ENCODE measurements around the gene CFAP73.

CFAP73 gene

DNA sequence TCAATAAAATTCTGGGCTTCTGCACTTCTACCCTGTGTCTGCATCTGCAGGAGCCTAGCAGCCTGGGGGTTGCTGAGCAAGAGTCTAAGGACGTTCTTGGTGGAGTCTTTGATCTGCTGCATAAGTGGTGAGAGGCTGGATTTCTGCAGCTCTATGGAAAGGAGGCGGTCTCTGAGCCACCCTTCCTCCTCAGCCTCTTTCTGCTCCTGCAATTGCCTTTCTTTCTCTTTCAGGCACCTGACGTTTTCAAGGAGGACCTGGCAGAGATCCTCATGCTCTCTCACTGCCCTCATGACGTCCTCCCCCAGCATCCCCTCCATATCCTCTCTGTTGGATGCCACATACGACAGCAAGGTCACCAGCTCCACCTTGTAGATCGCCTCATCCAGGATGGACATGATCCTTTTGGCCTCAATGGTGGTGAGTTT, 58.1 kb downstream of the CFAP73 start:
- no peak overlapping the region for H3K4me3 ChIP-seq (replicated peaks; ENCODE audit: low read depth, low read length)
- TF ChIP-seq, protein P1, sequence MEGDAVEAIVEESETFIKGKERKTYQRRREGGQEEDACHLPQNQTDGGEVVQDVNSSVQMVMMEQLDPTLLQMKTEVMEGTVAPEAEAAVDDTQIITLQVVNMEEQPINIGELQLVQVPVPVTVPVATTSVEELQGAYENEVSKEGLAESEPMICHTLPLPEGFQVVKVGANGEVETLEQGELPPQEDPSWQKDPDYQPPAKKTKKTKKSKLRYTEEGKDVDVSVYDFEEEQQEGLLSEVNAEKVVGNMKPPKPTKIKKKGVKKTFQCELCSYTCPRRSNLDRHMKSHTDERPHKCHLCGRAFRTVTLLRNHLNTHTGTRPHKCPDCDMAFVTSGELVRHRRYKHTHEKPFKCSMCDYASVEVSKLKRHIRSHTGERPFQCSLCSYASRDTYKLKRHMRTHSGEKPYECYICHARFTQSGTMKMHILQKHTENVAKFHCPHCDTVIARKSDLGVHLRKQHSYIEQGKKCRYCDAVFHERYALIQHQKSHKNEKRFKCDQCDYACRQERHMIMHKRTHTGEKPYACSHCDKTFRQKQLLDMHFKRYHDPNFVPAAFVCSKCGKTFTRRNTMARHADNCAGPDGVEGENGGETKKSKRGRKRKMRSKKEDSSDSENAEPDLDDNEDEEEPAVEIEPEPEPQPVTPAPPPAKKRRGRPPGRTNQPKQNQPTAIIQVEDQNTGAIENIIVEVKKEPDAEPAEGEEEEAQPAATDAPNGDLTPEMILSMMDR (IDR thresholded peaks at IDR 0.05; ENCODE audit: insufficient read depth, low read length, poor library complexity, severe bottlenecking), result no peak
- no peaks in the 10 kb centered on the region for H3K27me3 ChIP-seq (replicated peaks; ENCODE audit: control insufficient read depth, insufficient read depth, low read length)
- DNase-seq (ENCODE audit: extremely low read depth, insufficient read length), result peak; percentile 47
- no peaks in the 10 kb centered on the region for H3K36me3 ChIP-seq (ENCODE audit: control insufficient read depth, insufficient read depth, low read length)

DNA sequence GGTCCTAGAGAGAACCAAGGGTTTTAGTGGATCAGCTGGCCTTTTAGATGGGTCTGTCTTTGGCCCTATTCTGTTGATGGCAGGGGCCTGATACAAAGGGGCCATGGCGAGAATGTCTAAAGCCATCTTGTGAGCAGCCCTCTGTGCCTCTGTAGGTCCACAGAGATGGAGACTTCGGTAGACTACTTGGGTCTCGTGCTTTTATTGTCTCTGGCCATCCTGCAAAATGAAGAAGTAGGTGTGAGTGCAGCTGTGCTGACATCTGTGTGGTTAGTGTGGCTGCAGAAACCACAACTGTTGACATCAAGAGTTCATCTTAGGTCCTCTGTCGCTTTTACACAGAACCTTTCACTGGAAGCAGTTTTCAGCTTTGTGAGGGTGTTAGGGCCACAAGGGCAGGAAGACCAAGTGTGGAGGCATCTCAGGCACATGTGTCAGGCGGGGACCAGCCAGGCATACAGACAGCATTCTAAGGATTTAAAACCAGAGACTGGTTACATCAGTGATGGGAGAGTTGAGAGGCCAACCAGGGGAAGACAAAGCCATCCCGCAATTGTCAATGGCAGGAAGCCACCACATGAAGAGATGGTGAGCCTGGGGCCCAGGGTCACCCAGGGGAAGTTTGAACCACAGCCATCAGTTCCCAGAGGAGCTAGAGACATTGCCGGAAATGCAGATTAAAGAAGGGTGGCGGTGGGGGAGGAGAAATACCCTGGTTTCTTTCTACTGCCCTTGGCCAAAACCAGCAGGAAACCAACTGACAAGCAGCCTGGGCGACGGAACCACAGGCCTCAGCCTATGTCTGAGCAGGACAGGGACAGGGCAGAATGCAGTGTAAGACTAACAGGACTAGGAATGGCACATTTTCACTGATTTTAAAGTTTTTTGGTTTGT, 58.8 kb downstream of the CFAP73 start:
- TF ChIP-seq, protein P1 (IDR thresholded peaks at IDR 0.05; ENCODE audit: insufficient read depth, low read length, poor library complexity, severe bottlenecking), result no peak
- Histone ChIP-seq H3K27me3 (replicated peaks; ENCODE audit: control insufficient read depth, insufficient read depth, low read length) (no peaks in the 10 kb centered on the region), H3K36me3 (ENCODE audit: control insufficient read depth, insufficient read depth, low read length) (no peaks in the 10 kb centered on the region), H3K4me3 (replicated peaks; ENCODE audit: low read depth, low read length) (no peak overlapping the region; the same call in 1 of the 2 replicates)
- peak; percentile 87 for DNase-seq (ENCODE audit: extremely low read depth, insufficient read length)
